H9 (cell line): ENCODE data around the gene DNTT. TPM values are rescaled to one million over a fixed set of nuclear protein-coding genes. Genes with fewer than 3 reads are reported as not detected.

Source experiments
- DNase-seq: peaks from one replicate; pipeline ENCODE4 v3.0.0-alpha.2; 2017
- H2AFZ ChIP-seq: one replicate; pipeline ENCODE4 v1.6.1; 2013; ENCODE audit warnings: mild to moderate bottlenecking, low read length, control low read depth, moderate library complexity
- H2AK5ac ChIP-seq: 2 replicates; pipeline ENCODE4 v1.6.1; 2013; ENCODE audit warnings: low read length, control low read depth, mixed read lengths; ENCODE audit not compliant: insufficient read length
- H2BK120ac ChIP-seq: one replicate; pipeline ENCODE4 v1.6.1; 2013; ENCODE audit warnings: low read depth, mild to moderate bottlenecking, low read length, control low read depth, inconsistent platforms; ENCODE audit not compliant: poor library complexity, severe bottlenecking
- H2BK12ac ChIP-seq: 2 replicates; pipeline ENCODE4 v1.6.1; 2013; ENCODE audit warnings: low read length, control low read depth, mixed read lengths, low read depth; ENCODE audit not compliant: insufficient read length
- H2BK15ac ChIP-seq: 2 replicates; pipeline ENCODE4 v1.6.1; 2013; ENCODE audit warnings: low read depth, low read length, control low read depth
- H2BK20ac ChIP-seq: one replicate; pipeline ENCODE4 v1.6.1; 2013; ENCODE audit warnings: low read depth, mild to moderate bottlenecking, low read length, control low read depth, inconsistent platforms; ENCODE audit not compliant: poor library complexity, severe bottlenecking
- H2BK5ac ChIP-seq: 2 replicates; pipeline ENCODE4 v1.6.1; 2013; ENCODE audit warnings: low read length, control low read depth, mixed read lengths; ENCODE audit not compliant: insufficient read length
- H3K14ac ChIP-seq: 2 replicates; pipeline ENCODE4 v1.6.1; 2013; ENCODE audit warnings: low read length, control low read depth; ENCODE audit not compliant: insufficient read depth
- H3K18ac ChIP-seq: 2 replicates; pipeline ENCODE4 v1.6.1; 2013; ENCODE audit warnings: low read depth, mild to moderate bottlenecking, mixed read lengths, low read length, control low read depth; ENCODE audit not compliant: insufficient read length
- H3K23ac ChIP-seq: 2 replicates; pipeline ENCODE4 v1.6.1; 2013; ENCODE audit warnings: low read length, control low read depth, mixed read lengths, low read depth; ENCODE audit not compliant: insufficient read length
- H3K23me2 ChIP-seq: 2 replicates; pipeline ENCODE4 v1.6.1; 2013; ENCODE audit warnings: low read depth, mild to moderate bottlenecking, mixed read lengths, low read length, control low read depth; ENCODE audit not compliant: insufficient read length, poor library complexity, severe bottlenecking
- H3K27ac ChIP-seq: 2 replicates; pipeline ENCODE4 v1.5.1; 2013; ENCODE audit warnings: low read length, control low read depth, mixed read lengths, low read depth; ENCODE audit not compliant: insufficient read length
- H3K27me3 ChIP-seq: 2 replicates; pipeline ENCODE4 v1.6.1; 2013; ENCODE audit warnings: low read length, control low read depth, inconsistent platforms; ENCODE audit not compliant: insufficient read depth
- H3K4ac ChIP-seq: 2 replicates; pipeline ENCODE4 v1.6.1; 2013; ENCODE audit warnings: low read depth, mild to moderate bottlenecking, control low read depth, inconsistent platforms, low read length, moderate library complexity
- H3K4me1 ChIP-seq: 2 replicates; pipeline ENCODE4 v1.6.1; 2013; ENCODE audit warnings: low read length, control low read depth, inconsistent platforms; ENCODE audit not compliant: insufficient read depth
- H3K4me2 ChIP-seq: 2 replicates; pipeline ENCODE4 v1.6.1; 2013; ENCODE audit warnings: low read length, control low read depth, mixed read lengths; ENCODE audit not compliant: insufficient read length, insufficient read depth
- H3K56ac ChIP-seq: 2 replicates; pipeline ENCODE4 v1.6.1; 2013; ENCODE audit warnings: low read depth, mild to moderate bottlenecking, mixed read lengths, low read length, control low read depth; ENCODE audit not compliant: insufficient read length
- H3K79me1 ChIP-seq: 2 replicates; pipeline ENCODE4 v1.6.1; 2013; ENCODE audit warnings: low read depth, mild to moderate bottlenecking, moderate library complexity, low read length, control low read depth, inconsistent platforms; ENCODE audit not compliant: insufficient read depth, poor library complexity, severe bottlenecking
- H3K79me2 ChIP-seq: 2 replicates; pipeline ENCODE4 v1.6.1; 2013; ENCODE audit warnings: low read length, control low read depth, inconsistent platforms; ENCODE audit not compliant: insufficient read depth
- H3K9ac ChIP-seq: 2 replicates; pipeline ENCODE4 v1.6.1; 2013; ENCODE audit warnings: low read length, control low read depth, mixed read lengths; ENCODE audit not compliant: insufficient read length; ENCODE audit errors: extremely low read depth
- H3K9me3 ChIP-seq: one replicate; pipeline ENCODE4 v1.6.1; 2013; ENCODE audit warnings: low read depth, low read length, inconsistent platforms; ENCODE audit not compliant: control insufficient read depth
- H3T11ph ChIP-seq: one replicate; pipeline ENCODE4 v1.6.1; 2013; ENCODE audit warnings: mild to moderate bottlenecking, low read length, control low read depth, inconsistent platforms
- H4K20me1 ChIP-seq: one replicate; pipeline ENCODE4 v1.6.1; 2013; ENCODE audit not compliant: control insufficient read depth, insufficient read length, insufficient read depth
- H4K5ac ChIP-seq: 2 replicates; pipeline ENCODE4 v1.6.1; 2013; ENCODE audit warnings: low read depth, mild to moderate bottlenecking, mixed read lengths, low read length, control low read depth; ENCODE audit not compliant: insufficient read length
- H4K8ac ChIP-seq: replicated peaks from 2 replicates; pipeline ENCODE4 v1.6.1; 2013; ENCODE audit warnings: low read length, control low read depth, mixed read lengths, low read depth; ENCODE audit not compliant: insufficient read length
- H4K91ac ChIP-seq: 2 replicates; pipeline ENCODE4 v1.6.1; 2013; ENCODE audit warnings: low read depth, mild to moderate bottlenecking, moderate library complexity, mixed read lengths, low read length, control low read depth; ENCODE audit not compliant: insufficient read length
- H3K27ac Mint-ChIP-seq, 3 experiments: 2 replicates in 2 of 3; 3 replicates in 1 of 3; pipeline ENCODE4 v1.8.0; 2020 to 2021; ENCODE audit warnings: mixed read lengths in 3 of 3, mild to moderate bottlenecking in 1 of 3, moderate library complexity in 1 of 3
- H3K27me3 Mint-ChIP-seq: 2 replicates; pipeline ENCODE4 v1.8.0; 2021; ENCODE audit warnings: low read depth, mild to moderate bottlenecking, moderate library complexity, mixed read lengths
- H3K36me3 Mint-ChIP-seq, 3 experiments: 2 replicates in 2 of 3; 3 replicates in 1 of 3; pipeline ENCODE4 v1.8.0; 2020 to 2021; ENCODE audit warnings: low read depth in 3 of 3, mixed read lengths in 3 of 3; ENCODE audit not compliant: insufficient read depth in 1 of 3
- H3K4me1 Mint-ChIP-seq, 2 experiments: 2 replicates each; pipeline ENCODE4 v1.8.0; 2020; ENCODE audit warnings: mixed read lengths in 2 of 2
- H3K4me3 Mint-ChIP-seq, 2 experiments: 2 replicates in 1 of 2; 3 replicates in 1 of 2; pipeline ENCODE4 v1.8.0; 2020 to 2021; ENCODE audit warnings: mild to moderate bottlenecking in 2 of 2, mixed read lengths in 2 of 2, moderate library complexity in 1 of 2
- H3K9me3 Mint-ChIP-seq, 2 experiments: 2 replicates in 1 of 2; 3 replicates in 1 of 2; pipeline ENCODE4 v1.8.0; 2020; ENCODE audit warnings: mild to moderate bottlenecking in 2 of 2, mixed read lengths in 2 of 2, moderate library complexity in 1 of 2
- CTCF ChIP-seq: fragments of 200-600 bp; sonication (generic); conservative IDR thresholded peaks from 3 replicates; pipeline ENCODE4 v1.8.0; 2021; ENCODE audit warnings: antibody characterized with exemption, mild to moderate bottlenecking
- WGBS: extraction: QIAGEN DNeasy Blood & Tissue Kit; methylation state at CpG from one replicate; pipeline ENCODE4 v1.1.7; 2013; ENCODE audit warnings: missing lambda C conversion rate, low lambda C conversion rate, mixed read lengths; ENCODE audit not compliant: insufficient read length; ENCODE audit errors: extremely low coverage; 5-methylcytosine and 5-hydroxymethylcytosine counted together
- total RNA-seq: library from RNA; stranded (reverse); gene quantifications from 2 replicates; pipeline ENCODE4 v1.2.1, GENCODE V29; 2021

Gene DNTT
- total RNA-seq, 1 experiment from 2014 or later = not detected

DNA sequence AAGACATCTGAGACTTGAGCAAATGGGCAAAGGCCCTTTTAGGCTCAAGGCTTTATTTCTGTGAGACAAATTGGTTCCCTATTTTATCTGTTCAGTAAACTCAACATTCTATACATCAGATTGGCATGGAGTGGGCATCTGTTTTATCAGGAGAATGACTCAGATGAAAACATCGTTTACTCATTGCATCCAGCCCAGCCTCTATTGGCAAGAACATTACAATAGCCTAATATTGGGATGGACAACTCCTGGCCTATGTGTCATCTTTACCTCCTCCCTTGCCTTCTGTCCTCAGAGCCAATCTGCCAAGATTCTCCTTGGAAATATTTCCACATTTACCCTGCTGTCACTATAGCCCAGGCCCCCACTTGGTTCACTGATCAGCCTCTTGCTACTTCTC is 27.4 kb upstream of the DNTT start:
- Mint-ChIP-seq H3K27me3 (peaks cover 1% of the 10 kb centered on the region; the same call in 1 of the 2 replicates), H3K4me3 (no peak overlapping the region), H3K9me3 (no peaks in the 10 kb centered on the region; a peak in 1 of 5 replicates), H3K36me3 (no peaks in the 10 kb centered on the region), H3K4me1 (no peaks in the 10 kb centered on the region), H3K27ac (no peak overlapping the region)
- DNase-seq = no peak
- Histone ChIP-seq H4K91ac (no peak overlapping the region), H3K4me2 (no peak overlapping the region), H3K79me1 (no peaks in the 10 kb centered on the region), H2AK5ac (no peak overlapping the region), H2AFZ (no peak overlapping the region), H3K27ac (no peak overlapping the region), H3K79me2 (no peaks in the 10 kb centered on the region), H4K5ac (no peak overlapping the region), H2BK12ac (no peak overlapping the region), H3K9me3 (no peaks in the 10 kb centered on the region), H3K9ac (no peak overlapping the region), H3K18ac (no peak overlapping the region), H3K56ac (no peak overlapping the region), H3K23ac (no peak overlapping the region), H3K4me1 (no peaks in the 10 kb centered on the region), H4K8ac (no peak overlapping the region), H3K27me3 (no peaks in the 10 kb centered on the region), H2BK120ac (no peak overlapping the region), H2BK20ac (no peak overlapping the region), H3K4ac (no peak overlapping the region), H3K23me2 (no peaks in the 10 kb centered on the region), H3T11ph (no peak overlapping the region), H2BK5ac (no peak overlapping the region), H4K20me1 (no peaks in the 10 kb centered on the region), H2BK15ac (no peak overlapping the region), H3K14ac (no peak overlapping the region)
- no peak for TF ChIP-seq CTCF
- WGBS = no CpG with 5 or more reads among the region's 1 CpG
